Measurements from ENCODE around the gene HDGF. TPM values are rescaled to one million over a fixed set of nuclear protein-coding genes. Genes with fewer than 3 reads are reported as not detected.

HDGF gene
- total RNA-seq, 4 donors from 2014 or later = 41.2 to 150 (median 73.7) TPM

DNA sequence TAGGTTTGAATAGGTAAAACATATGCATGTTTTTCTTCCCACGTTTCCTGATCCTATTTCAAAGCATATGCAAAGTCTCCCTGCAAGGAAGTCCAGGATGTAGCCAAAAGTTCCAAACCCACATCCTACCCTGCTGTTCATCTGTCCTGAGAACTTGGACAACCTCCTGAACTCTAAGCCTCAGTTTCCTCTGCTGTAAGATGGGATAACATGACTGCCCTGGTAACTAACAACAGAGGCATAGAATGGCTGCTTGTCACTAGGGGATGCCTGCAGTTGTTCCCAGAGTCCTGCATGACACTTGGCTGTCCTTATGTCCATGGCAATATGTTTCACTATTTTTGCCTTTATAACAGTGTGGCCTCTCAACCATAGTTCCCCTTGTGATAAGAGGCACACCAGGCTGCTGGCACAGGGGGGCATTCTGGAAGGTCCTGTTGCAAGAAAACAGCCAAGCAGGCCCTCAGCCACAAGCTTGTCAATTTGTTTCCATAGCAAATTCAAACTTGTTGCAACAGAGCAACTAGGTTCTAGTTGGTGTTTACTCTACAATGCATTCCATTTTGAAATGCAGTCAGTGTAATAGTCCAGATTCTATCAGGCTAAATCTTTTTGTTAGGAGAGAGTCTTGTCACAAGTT is 1.5 kb upstream of the HDGF start:
- no peak for TF ChIP-seq POLR2A (IDR thresholded peaks at IDR 0.05)
- H3K27me3 ChIP-seq = no peaks in the 10 kb centered on the region
- H3K4me3 ChIP-seq = peak overlapping the region; percentile 97 to 98
- H3K4me1 ChIP-seq = no peaks in the 10 kb centered on the region
- intact Hi-C loops (cut with DNase I; ENCODE audit: low total_unique reads) = no loop called here
- no peak overlapping the region for H3K27ac ChIP-seq
- no peaks in the 10 kb centered on the region for H3K36me3 ChIP-seq
- no peak for DNase-seq
- no peaks in the 10 kb centered on the region for H3K9me3 ChIP-seq

DNA sequence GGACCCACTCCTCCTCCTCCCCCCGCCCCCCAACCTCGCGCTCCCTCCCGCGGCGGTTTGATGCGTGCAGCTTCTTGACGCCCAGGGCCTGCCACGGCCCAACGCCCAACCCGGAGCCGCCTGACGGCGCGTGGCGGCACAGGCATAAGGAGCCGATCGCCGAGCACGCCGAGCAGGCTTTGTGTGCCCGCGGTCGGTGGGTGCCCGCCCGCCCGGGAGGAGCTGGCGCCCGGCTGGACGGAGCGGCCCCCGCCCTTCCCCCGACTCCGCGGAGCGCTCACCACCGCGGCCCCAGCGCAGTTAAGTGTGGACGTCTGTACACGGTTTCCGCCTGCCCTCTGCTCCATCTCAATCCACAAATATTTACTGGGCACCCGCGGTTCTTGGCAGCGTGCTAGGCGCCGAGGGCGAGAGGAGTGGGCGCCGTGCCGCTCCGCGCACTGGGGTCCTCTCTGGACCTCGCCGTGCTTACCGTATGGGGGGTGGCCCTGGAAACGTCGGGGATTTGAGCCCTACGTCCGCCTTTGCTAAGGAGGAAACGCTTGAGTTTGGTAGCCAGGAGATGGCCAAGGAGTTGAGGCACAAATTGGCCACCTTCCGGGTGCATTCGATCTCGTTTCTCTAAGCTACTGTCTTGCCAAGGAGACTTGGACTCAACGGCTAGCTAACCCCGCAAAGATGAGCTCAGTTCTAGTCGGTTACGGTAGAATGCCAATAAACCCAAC is 444 bp upstream of the HDGF start:
- no peaks in the 10 kb centered on the region for H3K27me3 ChIP-seq
- H3K27ac ChIP-seq = peak overlapping the region; percentile 99 to 100
- no peaks in the 10 kb centered on the region for H3K9me3 ChIP-seq
- intact Hi-C loops (cut with DNase I; ENCODE audit: low total_unique reads) = no loop called here
- peak in 1 of 2 donors; percentile 72 for TF ChIP-seq POLR2A (IDR thresholded peaks at IDR 0.05)
- TF ChIP-seq, protein P1, sequence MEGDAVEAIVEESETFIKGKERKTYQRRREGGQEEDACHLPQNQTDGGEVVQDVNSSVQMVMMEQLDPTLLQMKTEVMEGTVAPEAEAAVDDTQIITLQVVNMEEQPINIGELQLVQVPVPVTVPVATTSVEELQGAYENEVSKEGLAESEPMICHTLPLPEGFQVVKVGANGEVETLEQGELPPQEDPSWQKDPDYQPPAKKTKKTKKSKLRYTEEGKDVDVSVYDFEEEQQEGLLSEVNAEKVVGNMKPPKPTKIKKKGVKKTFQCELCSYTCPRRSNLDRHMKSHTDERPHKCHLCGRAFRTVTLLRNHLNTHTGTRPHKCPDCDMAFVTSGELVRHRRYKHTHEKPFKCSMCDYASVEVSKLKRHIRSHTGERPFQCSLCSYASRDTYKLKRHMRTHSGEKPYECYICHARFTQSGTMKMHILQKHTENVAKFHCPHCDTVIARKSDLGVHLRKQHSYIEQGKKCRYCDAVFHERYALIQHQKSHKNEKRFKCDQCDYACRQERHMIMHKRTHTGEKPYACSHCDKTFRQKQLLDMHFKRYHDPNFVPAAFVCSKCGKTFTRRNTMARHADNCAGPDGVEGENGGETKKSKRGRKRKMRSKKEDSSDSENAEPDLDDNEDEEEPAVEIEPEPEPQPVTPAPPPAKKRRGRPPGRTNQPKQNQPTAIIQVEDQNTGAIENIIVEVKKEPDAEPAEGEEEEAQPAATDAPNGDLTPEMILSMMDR (IDR thresholded peaks at IDR 0.05) = peak in 3 of 4 experiments; percentile 17 to 36 (median 26)
- no peaks in the 10 kb centered on the region for H3K36me3 ChIP-seq
- DNase-seq = peak; percentile 97 to 98
- peak overlapping the region; percentile 97 to 98 for H3K4me3 ChIP-seq
- H3K4me1 ChIP-seq = no peaks in the 10 kb centered on the region

DNA sequence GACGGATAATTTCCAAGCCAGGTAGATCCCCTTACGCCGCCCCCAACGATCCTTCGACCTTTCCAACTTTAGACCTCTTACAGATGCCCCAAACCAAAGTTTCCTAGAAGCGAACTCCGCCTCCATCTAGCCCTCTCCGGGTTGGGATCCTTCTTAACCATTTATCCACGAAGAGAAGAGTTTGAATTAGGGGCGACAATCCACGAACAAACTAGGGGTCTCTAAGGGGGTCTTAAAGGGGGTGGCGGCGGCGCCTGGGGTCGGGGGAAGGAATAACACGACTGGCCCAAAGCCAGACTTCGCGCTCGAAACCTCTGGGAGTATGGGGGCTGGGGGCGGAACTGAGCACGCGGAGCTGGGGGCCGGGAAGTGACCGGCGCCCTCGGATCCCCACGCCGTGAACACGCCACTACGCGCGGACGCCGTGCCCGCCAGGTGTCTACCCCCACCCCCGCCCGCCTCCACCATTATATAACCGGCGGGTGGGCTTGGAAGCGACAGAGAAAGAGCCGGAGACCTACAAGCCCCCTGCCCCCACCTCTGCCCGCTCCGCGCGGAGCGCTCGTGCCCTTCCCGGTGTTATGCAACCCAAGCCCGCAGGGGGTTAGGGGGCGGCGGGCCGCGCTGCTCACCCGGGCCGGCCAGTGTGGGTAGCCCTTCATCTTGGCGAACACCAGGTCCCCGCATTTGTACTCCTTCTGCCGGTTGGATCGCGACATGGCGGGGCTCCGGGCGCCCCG is 594 bp downstream of the HDGF start:
- Histone ChIP-seq H3K27me3 (no peaks in the 10 kb centered on the region), H3K4me1 (peaks cover 0 to 4% of the 10 kb centered on the region in 2 donors), H3K4me3 (peak overlapping the region; percentile 97 to 98), H3K9me3 (no peaks in the 10 kb centered on the region), H3K36me3 (no peaks in the 10 kb centered on the region), H3K27ac (peak overlapping the region; percentile 99 to 100)
- DNase-seq = peak; percentile 63 to 65
- intact Hi-C loops (cut with DNase I; ENCODE audit: low total_unique reads) = no loop called here
- TF ChIP-seq, protein P1 (IDR thresholded peaks at IDR 0.05) = peak in 1 of 4 experiments; percentile 40
- TF ChIP-seq POLR2A (IDR thresholded peaks at IDR 0.05) = no peak

DNA sequence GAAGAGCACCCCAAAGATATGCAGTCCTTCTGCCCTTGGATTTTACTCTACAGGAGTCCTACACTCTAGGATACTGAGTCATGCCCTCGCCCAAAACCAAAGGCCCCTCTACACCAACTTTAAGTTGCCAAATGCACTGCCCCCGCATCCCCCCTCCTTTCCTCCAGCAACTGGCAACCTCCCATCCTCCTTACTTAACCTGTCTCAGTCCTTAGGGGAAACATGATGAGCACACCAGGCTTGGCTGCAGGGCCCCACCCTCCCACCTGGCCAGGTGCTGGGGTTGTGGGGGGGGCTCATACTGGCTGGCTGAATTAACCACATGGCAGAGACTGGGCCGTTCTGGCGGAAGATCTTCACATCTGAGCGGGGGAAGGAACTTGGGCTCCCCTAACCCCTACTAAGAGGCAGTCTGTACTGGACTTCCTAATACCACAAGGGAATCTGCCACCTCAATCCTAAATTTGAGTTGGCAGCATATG is 1.2 kb downstream of the HDGF start:
- intact Hi-C loops (cut with DNase I; ENCODE audit: low total_unique reads) = no loop called here
- Histone ChIP-seq H3K4me1 (peaks cover 0 to 7% of the 10 kb centered on the region in 2 donors), H3K27ac (peak overlapping the region; percentile 99 to 100)

More for the DNA sequence above, 1.2 kb downstream of the HDGF start:
- H3K27me3 ChIP-seq = no peaks in the 10 kb centered on the region
- TF ChIP-seq POLR2A (IDR thresholded peaks at IDR 0.05) = peak in 1 of 2 donors; percentile 11
- TF ChIP-seq, protein P1 (IDR thresholded peaks at IDR 0.05) = no peak
- no peaks in the 10 kb centered on the region for H3K36me3 ChIP-seq
- peak; percentile 45 to 61 for DNase-seq
- H3K9me3 ChIP-seq = no peaks in the 10 kb centered on the region
- H3K4me3 ChIP-seq = peak overlapping the region; percentile 97 to 98
